HCT116 (cell line): Measurements from ENCODE around the gene PRKG1. TPM values are rescaled to one million over a fixed set of nuclear protein-coding genes. Genes with fewer than 3 reads are reported as not detected.

ENCODE experiments used
- ATAC-seq: fragments of 200-7000 bp; cut with Tn5 transposase; 2 replicates; pipeline ENCODE4 v1.9.1; 2020; ENCODE audit warnings: mild to moderate bottlenecking, moderate library complexity
- BruUV-seq: library from RNA; stranded (reverse); fragments of 400-500 nt; replicated peaks from 2 replicates; lab custom pipeline; 2021; lab: Mats Ljungman, UMichigan
- CTCF ChIA-PET: fragments of 300-600 bp; sonication (Branson Sonifier 250); formaldehyde crosslinking; loops from one replicate; lab custom pipeline; 2021; ENCODE audit warnings: antibody characterized with exemption; lab: Charles Lee
- POLR2A ChIA-PET: fragments of 300-600, 350-600 bp; sonication (Branson Sonifier 250); formaldehyde crosslinking; loops from one replicate; lab custom pipeline; 2021; ENCODE audit warnings: antibody characterized with exemption; lab: Charles Lee
- RAD21 ChIA-PET, 2 experiments: fragments of 300-600 bp; sonication (Branson Sonifier 250); formaldehyde crosslinking; loops; one replicate each; lab custom pipeline; 2023; ENCODE audit warnings: low total read pairs in 2 of 2; ENCODE audit not compliant: uncharacterized antibody in 2 of 2, unreplicated experiment in 2 of 2, low non-redundant PET in 1 of 2; lab: Charles Lee
- DNase-seq: peaks from one replicate; pipeline ENCODE4 v3.0.0-alpha.2; 2010; ENCODE audit warnings: low read depth, low spot score
- H2AFZ ChIP-seq: fragments of 200-600 bp; shearing (Covaris generic), sonication (generic); 2 replicates; pipeline ENCODE4 v1.6.1; 2017; ENCODE audit warnings: low read depth, mixed run types, mixed read lengths, antibody characterized with exemption, low read length; ENCODE audit not compliant: poor library complexity, severe bottlenecking
- H3K27ac ChIP-seq: 2 replicates; pipeline ENCODE4 v1.5.1; 2012; ENCODE audit warnings: low read depth, low read length
- H3K27me3 ChIP-seq: fragments of 200-600 bp; sonication (generic); 2 replicates; pipeline ENCODE4 v1.6.1; 2016; ENCODE audit warnings: mixed run types, low read length, mixed read lengths; ENCODE audit not compliant: insufficient read depth
- H3K36me3 ChIP-seq, 2 experiments: fragments of 200-500 bp in 1 of 2; fragments of 200-600 bp in 1 of 2; sonication (Bioruptor generic) in 1 of 2; sonication (generic) in 1 of 2; 2 replicates each; pipeline versions ENCODE4 v1.5.1 to v1.6.1; 2014 to 2016; ENCODE audit warnings: low read length in 2 of 2, inconsistent platforms in 1 of 2, mixed read lengths in 1 of 2, mixed run types in 1 of 2; ENCODE audit not compliant: insufficient read depth in 2 of 2, control insufficient read depth in 1 of 2
- H3K4me1 ChIP-seq, 2 experiments: fragments of 200-600 bp in 1 of 2; sonication (generic) in 1 of 2; 2 replicates each; pipeline versions ENCODE4 v1.5.1 to v1.6.1; 2012 to 2017; ENCODE audit warnings: low read length in 2 of 2, inconsistent platforms in 1 of 2, mild to moderate bottlenecking in 1 of 2, mixed read lengths in 1 of 2, mixed run types in 1 of 2, moderate library complexity in 1 of 2; ENCODE audit not compliant: insufficient read depth in 2 of 2, control insufficient read depth in 1 of 2
- H3K4me2 ChIP-seq: fragments of 200-600 bp; sonication (generic); 2 replicates; pipeline ENCODE4 v1.6.1; 2017; ENCODE audit warnings: mixed run types, low read length, mixed read lengths
- H3K4me3 ChIP-seq, 2 experiments: fragments of 200-600 bp in 1 of 2; sonication (generic) in 1 of 2; replicated peaks in 1 of 2; 2 replicates each; pipeline ENCODE4 v1.5.1; 2011 to 2016; ENCODE audit warnings: low read length in 2 of 2, control low read depth in 1 of 2, low read depth in 1 of 2, mild to moderate bottlenecking in 1 of 2, mixed read lengths in 1 of 2, mixed run types in 1 of 2
- H3K79me2 ChIP-seq: fragments of 200-600 bp; sonication (generic); 2 replicates; pipeline ENCODE4 v1.6.1; 2017; ENCODE audit warnings: mild to moderate bottlenecking, mixed run types, low read length, moderate library complexity, mixed read lengths; ENCODE audit not compliant: insufficient read depth
- H3K9ac ChIP-seq: fragments of 200-600 bp; sonication (generic); 2 replicates; pipeline ENCODE4 v1.6.1; 2016; ENCODE audit warnings: low read length, mixed read lengths
- H3K9me2 ChIP-seq: fragments of 200-600 bp; sonication (generic), shearing (Covaris generic); 2 replicates; pipeline ENCODE4 v1.6.1; 2017; ENCODE audit warnings: mixed run types, mild to moderate bottlenecking, moderate library complexity; ENCODE audit not compliant: insufficient read depth
- H3K9me3 ChIP-seq, 2 experiments: fragments of 200-500 bp in 1 of 2; fragments of 200-600 bp in 1 of 2; sonication (Bioruptor generic) in 1 of 2; sonication (generic) in 1 of 2; 2 replicates each; pipeline ENCODE4 v1.6.1; 2014 to 2017; ENCODE audit warnings: low read length in 2 of 2, mixed read lengths in 2 of 2, inconsistent platforms in 1 of 2, low read depth in 1 of 2, mild to moderate bottlenecking in 1 of 2, mixed run types in 1 of 2, moderate library complexity in 1 of 2; ENCODE audit not compliant: control insufficient read depth in 1 of 2, insufficient read depth in 1 of 2
- H4K20me1 ChIP-seq: fragments of 200-600 bp; sonication (generic), shearing (Covaris generic); 2 replicates; pipeline ENCODE4 v1.6.1; 2017; ENCODE audit warnings: mixed run types, mild to moderate bottlenecking, moderate library complexity; ENCODE audit not compliant: insufficient read depth
- ATF3 ChIP-seq: IDR thresholded peaks from 2 replicates; pipeline ENCODE4 v1.6.1; 2012
- ELF1 ChIP-seq: IDR thresholded peaks from 2 replicates; pipeline ENCODE4 v1.6.1; 2012; ENCODE audit warnings: low read depth, borderline replicate concordance
- EZH2phosphoT487 ChIP-seq: fragments of 200-600 bp; IDR thresholded peaks from 2 replicates; pipeline ENCODE4 v1.6.1; 2018; ENCODE audit warnings: antibody characterized with exemption, borderline replicate concordance
- MAX ChIP-seq: IDR thresholded peaks from 2 replicates; pipeline ENCODE4 v1.6.1; 2012
- POLR2A ChIP-seq: IDR thresholded peaks from 2 replicates; pipeline ENCODE4 v1.7.0; 2011; ENCODE audit warnings: borderline replicate concordance; ENCODE audit not compliant: insufficient read depth, insufficient read length; ENCODE audit errors: extremely low read depth
- POLR2AphosphoS5 ChIP-seq: IDR thresholded peaks from 2 replicates; pipeline ENCODE4 v1.6.1; 2011; ENCODE audit warnings: mild to moderate bottlenecking, low read depth, low read length, moderate library complexity
- SIN3A ChIP-seq: IDR thresholded peaks from 2 replicates; pipeline ENCODE4 v1.6.1; 2012; ENCODE audit warnings: low read depth
- SP1 ChIP-seq: IDR thresholded peaks from 2 replicates; pipeline ENCODE4 v1.6.1; 2012; ENCODE audit warnings: low read depth
- YY1 ChIP-seq: IDR thresholded peaks from 2 replicates; pipeline ENCODE4 v1.6.1; 2011; ENCODE audit warnings: low read length, low read depth, moderate library complexity, mild to moderate bottlenecking; ENCODE audit not compliant: insufficient replicate concordance; ENCODE audit errors: extremely low read depth
- ZBTB33 ChIP-seq: IDR thresholded peaks from 2 replicates; pipeline ENCODE4 v1.6.1; 2011; ENCODE audit warnings: mild to moderate bottlenecking, low read length, moderate library complexity; ENCODE audit not compliant: insufficient replicate concordance; ENCODE audit errors: extremely low read depth
- intact Hi-C: fragments of 100-400 bp; cut with micrococcal nuclease; formaldehyde crosslinking; loops from 2 replicates; pipeline ENCODE4 v1.10.0; 2022
- total RNA-seq: library from RNA; stranded (reverse); gene quantifications from one replicate; pipeline ENCODE4 v1.2.1, GENCODE V29; 2021; ENCODE audit not compliant: unreplicated experiment

The PRKG1 gene
- total RNA-seq, 1 experiment from 2014 or later = 1.4 TPM

GRCh38 chr10:51394039-51394438 lies 319.8 kb downstream of the PRKG1 start:
- no peaks in the 10 kb centered on the region for H3K27me3 ChIP-seq
- CTCF ChIA-PET = no interaction called here
- intact Hi-C loops = no loop called here
- no peak overlapping the region for H3K9ac ChIP-seq
- no peaks in the 10 kb centered on the region for H4K20me1 ChIP-seq
- H3K9me3 ChIP-seq = no peaks in the 10 kb centered on the region
- no peaks in the 10 kb centered on the region for H3K4me1 ChIP-seq
- no peaks in the 10 kb centered on the region for H3K36me3 ChIP-seq
- no peaks in the 10 kb centered on the region for H3K79me2 ChIP-seq
- no peak for TF ChIP-seq POLR2AphosphoS5
- no peak for TF ChIP-seq ZBTB33
- TF ChIP-seq MAX = no peak
- no peak for TF ChIP-seq EZH2phosphoT487
- TF ChIP-seq SIN3A = no peak
- TF ChIP-seq POLR2A = no peak
- TF ChIP-seq ATF3 = no peak
- TF ChIP-seq SP1 = no peak
- TF ChIP-seq ELF1 = no peak
- no peak for TF ChIP-seq YY1
- TF ChIP-seq, all 23 proteins: peak for 0
- Histone ChIP-seq H3K9me2 (no peaks in the 10 kb centered on the region), H3K4me3 (no peak overlapping the region), H3K4me2 (no peak overlapping the region), H2AFZ (no peak overlapping the region), H3K27ac (no peak overlapping the region)
- BruUV-seq = no TSS peak
- DNase-seq (no peak), ATAC-seq (no peak)
- RAD21 ChIA-PET = no interaction called here
- POLR2A ChIA-PET = no interaction called here
